ENCODE measurements around the gene CD58.

DNA sequence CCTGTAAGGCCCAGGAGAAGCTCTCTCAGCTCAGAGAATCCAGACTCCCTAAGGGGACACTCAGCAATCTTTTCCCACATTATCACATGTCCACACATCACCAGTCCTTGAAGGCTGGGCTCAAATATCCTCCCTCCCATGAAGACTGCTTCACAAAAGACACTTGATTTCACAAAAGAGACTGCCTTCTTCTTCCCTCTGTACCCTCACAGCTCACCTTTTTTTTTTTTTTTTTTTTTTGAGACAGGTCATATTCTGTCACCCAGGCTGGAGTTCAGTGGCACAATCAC lies 1.5 kb downstream of the CD58 start:
- TF ChIP-seq, protein P1, sequence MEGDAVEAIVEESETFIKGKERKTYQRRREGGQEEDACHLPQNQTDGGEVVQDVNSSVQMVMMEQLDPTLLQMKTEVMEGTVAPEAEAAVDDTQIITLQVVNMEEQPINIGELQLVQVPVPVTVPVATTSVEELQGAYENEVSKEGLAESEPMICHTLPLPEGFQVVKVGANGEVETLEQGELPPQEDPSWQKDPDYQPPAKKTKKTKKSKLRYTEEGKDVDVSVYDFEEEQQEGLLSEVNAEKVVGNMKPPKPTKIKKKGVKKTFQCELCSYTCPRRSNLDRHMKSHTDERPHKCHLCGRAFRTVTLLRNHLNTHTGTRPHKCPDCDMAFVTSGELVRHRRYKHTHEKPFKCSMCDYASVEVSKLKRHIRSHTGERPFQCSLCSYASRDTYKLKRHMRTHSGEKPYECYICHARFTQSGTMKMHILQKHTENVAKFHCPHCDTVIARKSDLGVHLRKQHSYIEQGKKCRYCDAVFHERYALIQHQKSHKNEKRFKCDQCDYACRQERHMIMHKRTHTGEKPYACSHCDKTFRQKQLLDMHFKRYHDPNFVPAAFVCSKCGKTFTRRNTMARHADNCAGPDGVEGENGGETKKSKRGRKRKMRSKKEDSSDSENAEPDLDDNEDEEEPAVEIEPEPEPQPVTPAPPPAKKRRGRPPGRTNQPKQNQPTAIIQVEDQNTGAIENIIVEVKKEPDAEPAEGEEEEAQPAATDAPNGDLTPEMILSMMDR (IDR thresholded peaks at IDR 0.05; ENCODE audit: low read depth, low read length, missing input control) = no peak
- TF ChIP-seq SP1 (IDR thresholded peaks at IDR 0.05) = no peak
- TF ChIP-seq FOXA1 (IDR thresholded peaks at IDR 0.05) = no peak
- TF ChIP-seq, protein P2, sequence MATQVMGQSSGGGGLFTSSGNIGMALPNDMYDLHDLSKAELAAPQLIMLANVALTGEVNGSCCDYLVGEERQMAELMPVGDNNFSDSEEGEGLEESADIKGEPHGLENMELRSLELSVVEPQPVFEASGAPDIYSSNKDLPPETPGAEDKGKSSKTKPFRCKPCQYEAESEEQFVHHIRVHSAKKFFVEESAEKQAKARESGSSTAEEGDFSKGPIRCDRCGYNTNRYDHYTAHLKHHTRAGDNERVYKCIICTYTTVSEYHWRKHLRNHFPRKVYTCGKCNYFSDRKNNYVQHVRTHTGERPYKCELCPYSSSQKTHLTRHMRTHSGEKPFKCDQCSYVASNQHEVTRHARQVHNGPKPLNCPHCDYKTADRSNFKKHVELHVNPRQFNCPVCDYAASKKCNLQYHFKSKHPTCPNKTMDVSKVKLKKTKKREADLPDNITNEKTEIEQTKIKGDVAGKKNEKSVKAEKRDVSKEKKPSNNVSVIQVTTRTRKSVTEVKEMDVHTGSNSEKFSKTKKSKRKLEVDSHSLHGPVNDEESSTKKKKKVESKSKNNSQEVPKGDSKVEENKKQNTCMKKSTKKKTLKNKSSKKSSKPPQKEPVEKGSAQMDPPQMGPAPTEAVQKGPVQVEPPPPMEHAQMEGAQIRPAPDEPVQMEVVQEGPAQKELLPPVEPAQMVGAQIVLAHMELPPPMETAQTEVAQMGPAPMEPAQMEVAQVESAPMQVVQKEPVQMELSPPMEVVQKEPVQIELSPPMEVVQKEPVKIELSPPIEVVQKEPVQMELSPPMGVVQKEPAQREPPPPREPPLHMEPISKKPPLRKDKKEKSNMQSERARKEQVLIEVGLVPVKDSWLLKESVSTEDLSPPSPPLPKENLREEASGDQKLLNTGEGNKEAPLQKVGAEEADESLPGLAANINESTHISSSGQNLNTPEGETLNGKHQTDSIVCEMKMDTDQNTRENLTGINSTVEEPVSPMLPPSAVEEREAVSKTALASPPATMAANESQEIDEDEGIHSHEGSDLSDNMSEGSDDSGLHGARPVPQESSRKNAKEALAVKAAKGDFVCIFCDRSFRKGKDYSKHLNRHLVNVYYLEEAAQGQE (IDR thresholded peaks at IDR 0.05) = no peak
- TF ChIP-seq, protein P3, sequence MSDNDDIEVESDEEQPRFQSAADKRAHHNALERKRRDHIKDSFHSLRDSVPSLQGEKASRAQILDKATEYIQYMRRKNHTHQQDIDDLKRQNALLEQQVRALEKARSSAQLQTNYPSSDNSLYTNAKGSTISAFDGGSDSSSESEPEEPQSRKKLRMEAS (IDR thresholded peaks at IDR 0.05) = no peak
- TF ChIP-seq RAD21 (IDR thresholded peaks at IDR 0.05) = no peak
- TF ChIP-seq EGR1 (IDR thresholded peaks at IDR 0.05; ENCODE audit: low read depth in 2 of 2) = no peak
- no peak for TF ChIP-seq YY1 (IDR thresholded peaks at IDR 0.05)
